Measurements from ENCODE around the gene INTS15. TPM values are rescaled to one million over a fixed set of nuclear protein-coding genes. Genes with fewer than 3 reads are reported as not detected.
A peak's percentile ranks its signal among the peaks of the same experiment; 100 is the strongest.

Gene INTS15
- total and polyA plus RNA-seq, 7 experiments from 2014 or later: 29.7 to 69.1 (median 51.8) TPM

- no peaks in the 10 kb centered on the region for H3K27me3 ChIP-seq (ENCODE audit: control insufficient read depth in 2 of 2, insufficient read depth in 2 of 2, low read length in 2 of 2)
- no peaks in the 10 kb centered on the region for H3K9me3 ChIP-seq (ENCODE audit: control insufficient read depth in 2 of 3, low read length in 3 of 3)
- H3K4me1 ChIP-seq (ENCODE audit: control insufficient read depth in 2 of 2, insufficient read depth in 2 of 2, low read length in 2 of 2): no peaks in the 10 kb centered on the region
- ChIA-PET POLR2A (no interaction called here), CTCF (no interaction called here)
- no peak overlapping the region for H3K27ac ChIP-seq (ENCODE audit: low read depth, low read length)
- no peak for DNase-seq
- no peak overlapping the region for H3K4me3 ChIP-seq (ENCODE audit: low read length)
- ATAC-seq: no peak
- intact Hi-C loops (cut with micrococcal nuclease): no loop called here
- Mint-ChIP-seq H3K4me1 (peaks cover 0 to 6% (median 1%) of the 10 kb centered on the region in 7 donors), H3K27me3 (peaks cover 0 to 4% (median 0%) of the 10 kb centered on the region in 5 donors), H3K27ac (peak overlapping the region in 1 of 9 donors; percentile 62), H3K9me3 (no peaks in the 10 kb centered on the region), H3K4me3 (no peak overlapping the region), H3K36me3 (no peaks in the 10 kb centered on the region)
- no peaks in the 10 kb centered on the region for H3K36me3 ChIP-seq (ENCODE audit: control insufficient read depth in 2 of 3, insufficient read depth in 3 of 3, low read length in 3 of 3)
Measured at GRCh38 chr7:6562106-6562505, 27.7 kb upstream of the INTS15 start.

- H3K27ac Mint-ChIP-seq: peak overlapping the region in 2 of 9 donors; percentile 39 to 41
- H3K4me1 ChIP-seq (ENCODE audit: control insufficient read depth in 2 of 2, insufficient read depth in 2 of 2, low read length in 2 of 2): no peaks in the 10 kb centered on the region
- H3K4me1 Mint-ChIP-seq: peaks cover 0 to 6% (median 0%) of the 10 kb centered on the region in 7 donors
- H3K27ac ChIP-seq (ENCODE audit: low read depth, low read length): no peak overlapping the region
- H3K9me3 Mint-ChIP-seq: no peaks in the 10 kb centered on the region
- peaks cover 0 to 4% (median 0%) of the 10 kb centered on the region in 5 donors for H3K27me3 Mint-ChIP-seq
- H3K27me3 ChIP-seq (ENCODE audit: control insufficient read depth in 2 of 2, insufficient read depth in 2 of 2, low read length in 2 of 2): no peaks in the 10 kb centered on the region
- no peak overlapping the region for H3K4me3 Mint-ChIP-seq
- no peaks in the 10 kb centered on the region for H3K36me3 Mint-ChIP-seq
- no peak overlapping the region for H3K4me3 ChIP-seq (ENCODE audit: low read length)
- no peaks in the 10 kb centered on the region for H3K36me3 ChIP-seq (ENCODE audit: control insufficient read depth in 2 of 3, insufficient read depth in 3 of 3, low read length in 3 of 3)
- DNase-seq: no peak
- POLR2A ChIA-PET: no interaction called here
- CTCF ChIA-PET: no interaction called here
- no peak for ATAC-seq
- H3K9me3 ChIP-seq (ENCODE audit: control insufficient read depth in 2 of 3, low read length in 3 of 3): no peaks in the 10 kb centered on the region
- intact Hi-C loops (cut with micrococcal nuclease): no loop called here
Measured at GRCh38 chr7:6563936-6564770, 25.7 kb upstream of the INTS15 start.

GRCh38 chr7:6565655-6566054 is 24.2 kb upstream of the INTS15 start:
- ChIA-PET CTCF (interaction anchor here (0.7 kb wide), 1 partner anchor 46 kb away, joined by 3 read pairs; no protein-coding TSS in a partner anchor), POLR2A (no interaction called here)
- H3K4me3 Mint-ChIP-seq: no peak overlapping the region
- peaks cover 0 to 6% (median 0%) of the 10 kb centered on the region in 7 donors for H3K4me1 Mint-ChIP-seq
- no peak for DNase-seq
- H3K27me3 Mint-ChIP-seq: no peaks in the 10 kb centered on the region
- no peaks in the 10 kb centered on the region for H3K36me3 Mint-ChIP-seq
- H3K27me3 ChIP-seq (ENCODE audit: control insufficient read depth in 2 of 2, insufficient read depth in 2 of 2, low read length in 2 of 2): no peaks in the 10 kb centered on the region
- no peak for ATAC-seq
- H3K4me3 ChIP-seq (ENCODE audit: low read length): no peak overlapping the region
- no peaks in the 10 kb centered on the region for H3K36me3 ChIP-seq (ENCODE audit: control insufficient read depth in 2 of 3, insufficient read depth in 3 of 3, low read length in 3 of 3)
- intact Hi-C loops (cut with micrococcal nuclease): no loop called here
- H3K9me3 ChIP-seq (ENCODE audit: control insufficient read depth in 2 of 3, low read length in 3 of 3): no peaks in the 10 kb centered on the region
- H3K27ac Mint-ChIP-seq: no peak overlapping the region
- H3K9me3 Mint-ChIP-seq: no peaks in the 10 kb centered on the region
- no peaks in the 10 kb centered on the region for H3K4me1 ChIP-seq (ENCODE audit: control insufficient read depth in 2 of 2, insufficient read depth in 2 of 2, low read length in 2 of 2)
- no peak overlapping the region for H3K27ac ChIP-seq (ENCODE audit: low read depth, low read length)

- Histone ChIP-seq H3K36me3 (ENCODE audit: control insufficient read depth in 2 of 3, insufficient read depth in 3 of 3, low read length in 3 of 3) (no peaks in the 10 kb centered on the region), H3K27me3 (ENCODE audit: control insufficient read depth in 2 of 2, insufficient read depth in 2 of 2, low read length in 2 of 2) (no peaks in the 10 kb centered on the region), H3K4me3 (ENCODE audit: low read length) (no peak overlapping the region), H3K9me3 (ENCODE audit: control insufficient read depth in 2 of 3, low read length in 3 of 3) (no peaks in the 10 kb centered on the region), H3K27ac (ENCODE audit: low read depth, low read length) (no peak overlapping the region), H3K4me1 (ENCODE audit: control insufficient read depth in 2 of 2, insufficient read depth in 2 of 2, low read length in 2 of 2) (no peaks in the 10 kb centered on the region)
- ChIA-PET POLR2A (interaction anchor here (0.7 kb wide), 1 partner anchor 24 kb away, joined by 3 read pairs; no protein-coding TSS in a partner anchor), CTCF (no interaction called here)
- H3K4me3 Mint-ChIP-seq: no peak overlapping the region
- no peaks in the 10 kb centered on the region for H3K36me3 Mint-ChIP-seq
- intact Hi-C loops (cut with micrococcal nuclease): no loop called here
- H3K9me3 Mint-ChIP-seq: no peaks in the 10 kb centered on the region
- ATAC-seq (no peak), DNase-seq (no peak)
- H3K27ac Mint-ChIP-seq: peak overlapping the region in 1 of 9 donors; percentile 55
- H3K4me1 Mint-ChIP-seq: peaks cover 0 to 6% (median 3%) of the 10 kb centered on the region in 7 donors
- H3K27me3 Mint-ChIP-seq: peaks cover 0 to 4% (median 0%) of the 10 kb centered on the region in 5 donors
Measured at GRCh38 chr7:6567886-6568285, 21.9 kb upstream of the INTS15 start.

GRCh38 chr7:6571160-6571779 is 18.6 kb upstream of the INTS15 start:
- no peaks in the 10 kb centered on the region for H3K9me3 Mint-ChIP-seq
- ATAC-seq: no peak
- H3K4me1 ChIP-seq (ENCODE audit: control insufficient read depth in 2 of 2, insufficient read depth in 2 of 2, low read length in 2 of 2): no peaks in the 10 kb centered on the region
- intact Hi-C loops (cut with micrococcal nuclease): no loop called here
- H3K27ac ChIP-seq (ENCODE audit: low read depth, low read length): no peak overlapping the region
- ChIA-PET CTCF (interaction anchor here (0.6 kb wide), 1 partner anchor 10 kb away, joined by 6 read pairs; no protein-coding TSS in a partner anchor), POLR2A (no interaction called here)
- H3K4me3 ChIP-seq (ENCODE audit: low read length): no peak overlapping the region
- DNase-seq: no peak
- no peaks in the 10 kb centered on the region for H3K36me3 Mint-ChIP-seq
- H3K27me3 Mint-ChIP-seq: peaks cover 0 to 4% (median 0%) of the 10 kb centered on the region in 5 donors
- H3K36me3 ChIP-seq (ENCODE audit: control insufficient read depth in 2 of 3, insufficient read depth in 3 of 3, low read length in 3 of 3): no peaks in the 10 kb centered on the region
- peaks cover 0 to 3% (median 0%) of the 10 kb centered on the region in 7 donors for H3K4me1 Mint-ChIP-seq
- no peaks in the 10 kb centered on the region for H3K27me3 ChIP-seq (ENCODE audit: control insufficient read depth in 2 of 2, insufficient read depth in 2 of 2, low read length in 2 of 2)
- no peaks in the 10 kb centered on the region for H3K9me3 ChIP-seq (ENCODE audit: control insufficient read depth in 2 of 3, low read length in 3 of 3)
- no peak overlapping the region for H3K4me3 Mint-ChIP-seq
- no peak overlapping the region for H3K27ac Mint-ChIP-seq

- DNase-seq: no peak
- peak overlapping the region in 6 of 9 donors; percentile 43 to 81 (median 68) for H3K27ac Mint-ChIP-seq
- H3K4me1 Mint-ChIP-seq: peaks cover 0 to 20% (median 9%) of the 10 kb centered on the region in 7 donors
- H3K4me3 Mint-ChIP-seq: peak overlapping the region in 8 of 10 donors; percentile 36 to 84 (median 58)
- H3K9me3 ChIP-seq (ENCODE audit: control insufficient read depth in 2 of 3, low read length in 3 of 3): no peaks in the 10 kb centered on the region
- no peak for ATAC-seq
- peaks cover 0 to 4% (median 0%) of the 10 kb centered on the region in 5 donors for H3K27me3 Mint-ChIP-seq
- H3K36me3 ChIP-seq (ENCODE audit: control insufficient read depth in 2 of 3, insufficient read depth in 3 of 3, low read length in 3 of 3): peaks cover 0 to 3% (median 0%) of the 10 kb centered on the region in 3 experiments
- ChIA-PET CTCF (interaction anchor here (0.9 to 1.4 kb wide), 4 partner anchors 15 to 60 kb away, joined by 3 read pairs; partner anchors contain the start of gene INTS15), POLR2A (interaction anchor here (1.0 to 1.7 kb wide), 3 partner anchors 13 to 44 kb away, joined by 4 to 10 read pairs (median 6); partner anchors contain the start of gene INTS15)
- H3K4me1 ChIP-seq (ENCODE audit: control insufficient read depth in 2 of 2, insufficient read depth in 2 of 2, low read length in 2 of 2): no peaks in the 10 kb centered on the region
- H3K36me3 Mint-ChIP-seq: peaks cover 0 to 7% (median 0%) of the 10 kb centered on the region in 5 donors
- H3K27me3 ChIP-seq (ENCODE audit: control insufficient read depth in 2 of 2, insufficient read depth in 2 of 2, low read length in 2 of 2): no peaks in the 10 kb centered on the region
- intact Hi-C loops (cut with micrococcal nuclease): loop anchor here in 1 of 2 donors (5.0 kb wide), 2 partner anchors 128 to 992 kb away; partner anchors contain the start of genes DAGLB and MIOS
- H3K4me3 ChIP-seq (ENCODE audit: low read length): no peak overlapping the region
- H3K9me3 Mint-ChIP-seq: no peaks in the 10 kb centered on the region
- no peak overlapping the region for H3K27ac ChIP-seq (ENCODE audit: low read depth, low read length)
Measured at GRCh38 chr7:6575281-6576023, 14.4 kb upstream of the INTS15 start.

Data from naive thymus-derived CD4-positive, alpha-beta T cell (primary cell).